ENCODE measurements around the gene NDFIP1.
"Not testable (repeated sequence)": the region's sequence is repeated elsewhere in the genome, so short reads cannot be mapped to it uniquely, and the experiment has no call there.

Gene NDFIP1

GRCh38 chr5:142186857-142187594, 78.4 kb downstream of the NDFIP1 start:
- DNase-seq (ENCODE audit: low read depth): no peak
- no peak for TF ChIP-seq CTCF (conservative IDR thresholded peaks at IDR 0.05; ENCODE audit: low read depth, low read length)
- H3K4me3 ChIP-seq (ENCODE audit: low read length): no peak overlapping the region

GRCh38 chr5:142188691-142189090, 80.1 kb downstream of the NDFIP1 start:
- not testable (repeated sequence) for DNase-seq (ENCODE audit: low read depth); H3K4me3 ChIP-seq (ENCODE audit: low read length)

- DNase-seq (ENCODE audit: low read depth): no peak
- TF ChIP-seq CTCF (conservative IDR thresholded peaks at IDR 0.05; ENCODE audit: low read depth, low read length): no peak
- no peak overlapping the region for H3K4me3 ChIP-seq (ENCODE audit: low read length)
Measured at GRCh38 chr5:142189813-142190212, 81.2 kb downstream of the NDFIP1 start.

- no peak for DNase-seq (ENCODE audit: low read depth)
- H3K4me3 ChIP-seq (ENCODE audit: low read length): no peak overlapping the region
- TF ChIP-seq CTCF (conservative IDR thresholded peaks at IDR 0.05; ENCODE audit: low read depth, low read length): no peak
Measured at GRCh38 chr5:142191776-142192175, 83.2 kb downstream of the NDFIP1 start.

- no peak overlapping the region for H3K4me3 ChIP-seq (ENCODE audit: low read length)
- no peak for TF ChIP-seq CTCF (conservative IDR thresholded peaks at IDR 0.05; ENCODE audit: low read depth, low read length)
- no peak for DNase-seq (ENCODE audit: low read depth)
Measured at GRCh38 chr5:142192286-142193113, 83.9 kb downstream of the NDFIP1 start.

GRCh38 chr5:142193114-142193428, 84.5 kb downstream of the NDFIP1 start:
- DNase-seq (ENCODE audit: low read depth): no peak
- no peak for TF ChIP-seq CTCF (conservative IDR thresholded peaks at IDR 0.05; ENCODE audit: low read depth, low read length)

GRCh38 chr5:142197098-142197497, 88.5 kb downstream of the NDFIP1 start:
- no peak overlapping the region for H3K4me3 ChIP-seq (ENCODE audit: low read length)
- DNase-seq (ENCODE audit: low read depth): no peak
- no peak for TF ChIP-seq CTCF (conservative IDR thresholded peaks at IDR 0.05; ENCODE audit: low read depth, low read length)

More at GRCh38 chr5:142193114-142193428, 84.5 kb downstream of the NDFIP1 start:
- H3K4me3 ChIP-seq (ENCODE audit: low read length): no peak overlapping the region
